SHP77 treated with DMSO at 0.1 percent for 48 hours (cell line): Measurements from ENCODE around the gene ABCD4.
A peak's percentile ranks its signal among the peaks of the same experiment; 100 is the strongest.
"Not testable (repeated sequence)": the region's sequence is repeated elsewhere in the genome, so short reads cannot be mapped to it uniquely, and the experiment has no call there.

ENCODE experiments used
- DNase-seq: peaks from one replicate; lab custom pipeline; 2025; lab: John Stamatoyannopoulos, UW

Gene ABCD4

DNA sequence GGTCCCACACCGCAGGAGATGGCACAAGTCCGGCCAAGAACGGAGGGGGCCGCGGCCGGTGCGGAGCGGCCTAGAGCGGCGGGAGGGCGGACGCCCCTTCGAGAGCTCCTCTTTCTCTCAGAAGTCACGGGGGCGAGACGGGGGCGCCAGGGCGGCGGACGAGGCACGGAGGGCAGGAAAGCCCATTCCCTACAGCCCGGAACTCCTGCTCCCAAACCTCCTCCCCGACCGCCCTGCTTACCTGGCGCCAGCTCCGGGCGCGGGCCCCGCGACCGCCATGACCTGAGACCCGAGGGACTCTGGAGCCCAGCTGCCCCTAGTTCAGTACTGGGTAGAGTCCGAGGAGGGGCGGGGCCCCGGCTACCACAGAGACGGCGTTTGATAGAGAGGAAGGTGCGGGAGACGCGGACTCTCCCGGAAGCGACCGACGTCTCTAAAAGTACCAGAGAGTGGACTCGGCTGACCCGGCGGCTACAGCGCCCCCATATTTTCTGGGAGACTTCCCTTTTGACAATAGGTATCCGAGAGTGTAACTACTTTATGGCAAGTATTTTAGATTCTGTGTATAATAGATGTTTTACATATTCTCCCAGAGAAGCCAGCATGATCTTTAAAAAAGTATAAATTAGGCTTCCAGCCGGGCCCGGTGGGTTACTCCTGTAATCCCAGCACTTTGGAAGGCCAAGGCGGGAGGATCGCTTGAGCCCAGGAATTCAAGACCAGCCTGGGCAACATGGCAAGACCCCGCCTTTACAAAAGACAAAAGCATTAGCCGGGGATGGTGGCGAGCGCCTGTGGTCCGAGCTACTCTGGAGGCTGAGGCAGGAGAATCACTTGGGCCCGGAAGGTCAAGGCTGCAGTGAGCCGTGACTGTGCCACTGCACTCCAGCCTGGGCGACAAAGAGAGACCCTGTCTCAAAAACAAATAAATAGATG lies at the start of gene ABCD4:
Gene ABCD4 (minus strand): TSS at position 301 of the 936 bp plus-strand sequence. CDS start 22 bp downstream, at position 279.
- peak; percentile 93 for DNase-seq

DNA sequence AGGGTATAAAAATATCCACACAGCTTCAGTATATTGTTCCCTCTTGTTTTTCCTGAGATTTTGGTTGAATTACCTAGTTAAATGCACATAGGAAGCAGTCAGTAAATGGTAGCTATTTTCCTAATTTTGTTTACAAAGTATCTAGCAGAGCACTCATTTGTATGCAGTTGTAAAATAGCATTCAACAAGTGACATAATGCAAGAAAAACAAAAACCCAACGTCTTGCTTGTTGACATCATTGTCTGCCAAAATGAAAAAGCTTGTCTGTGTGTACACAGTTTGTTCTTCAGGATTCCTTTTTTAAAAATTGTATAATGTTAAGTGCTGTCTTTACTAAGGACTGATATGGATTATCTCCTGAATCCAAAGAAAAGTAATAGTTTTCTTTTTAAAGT lies 48.2 kb upstream of the ABCD4 start:
- DNase-seq, result no peak

DNA sequence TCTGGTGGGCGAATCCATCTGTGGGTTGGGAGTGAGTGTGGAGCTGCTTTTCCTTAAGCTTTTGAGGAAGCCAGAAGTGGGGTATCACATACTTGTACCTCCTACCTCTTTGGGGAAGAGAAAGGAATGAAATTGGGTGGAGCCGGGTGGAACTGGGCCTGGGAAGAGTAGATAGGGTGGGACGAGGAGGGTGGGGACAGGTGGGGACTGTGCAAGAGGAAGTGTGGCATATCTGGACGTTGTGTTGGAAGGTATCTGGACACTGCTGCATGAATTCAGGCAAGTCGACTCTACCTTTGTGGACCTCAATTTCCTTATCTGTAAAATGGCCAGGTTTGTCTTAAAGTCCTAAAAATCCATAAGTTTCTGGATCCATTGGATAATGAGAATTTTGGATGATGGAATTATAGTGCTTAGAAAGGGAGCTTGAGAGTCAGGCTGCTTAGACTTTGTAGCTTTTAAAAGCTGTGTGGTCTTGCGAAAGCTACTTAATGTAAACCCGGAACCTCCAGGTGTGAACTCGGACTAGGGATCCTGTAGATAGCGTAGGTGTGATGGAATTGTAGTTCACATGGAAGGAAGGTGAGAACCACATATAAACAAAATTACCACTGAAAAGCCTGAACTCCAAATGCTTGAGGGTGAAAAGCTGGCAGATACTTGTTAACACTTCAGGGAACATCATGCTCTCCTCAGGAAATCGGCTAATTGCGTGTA lies 47.6 kb upstream of the ABCD4 start:
- no peak for DNase-seq

DNA sequence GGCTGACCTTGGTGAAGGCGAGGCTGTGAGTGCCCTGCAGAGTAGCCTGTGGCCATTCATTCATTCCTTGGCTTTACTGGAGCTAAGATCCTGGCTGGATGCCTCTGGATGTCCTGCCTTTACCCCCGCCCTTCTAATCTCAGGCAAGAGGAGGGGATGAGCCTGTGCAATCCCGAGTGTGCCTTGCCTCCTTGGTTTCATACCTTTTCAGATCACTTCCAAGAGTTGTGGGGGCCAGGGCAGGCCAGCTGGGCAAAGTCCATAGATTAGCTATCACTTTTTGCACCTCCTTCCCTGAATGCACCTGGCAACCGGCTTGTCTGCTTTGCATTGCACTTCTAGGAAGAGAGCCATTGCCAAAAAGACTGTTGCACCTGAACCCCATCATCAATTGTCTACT lies 47.0 kb upstream of the ABCD4 start:
- DNase-seq, result no peak

DNA sequence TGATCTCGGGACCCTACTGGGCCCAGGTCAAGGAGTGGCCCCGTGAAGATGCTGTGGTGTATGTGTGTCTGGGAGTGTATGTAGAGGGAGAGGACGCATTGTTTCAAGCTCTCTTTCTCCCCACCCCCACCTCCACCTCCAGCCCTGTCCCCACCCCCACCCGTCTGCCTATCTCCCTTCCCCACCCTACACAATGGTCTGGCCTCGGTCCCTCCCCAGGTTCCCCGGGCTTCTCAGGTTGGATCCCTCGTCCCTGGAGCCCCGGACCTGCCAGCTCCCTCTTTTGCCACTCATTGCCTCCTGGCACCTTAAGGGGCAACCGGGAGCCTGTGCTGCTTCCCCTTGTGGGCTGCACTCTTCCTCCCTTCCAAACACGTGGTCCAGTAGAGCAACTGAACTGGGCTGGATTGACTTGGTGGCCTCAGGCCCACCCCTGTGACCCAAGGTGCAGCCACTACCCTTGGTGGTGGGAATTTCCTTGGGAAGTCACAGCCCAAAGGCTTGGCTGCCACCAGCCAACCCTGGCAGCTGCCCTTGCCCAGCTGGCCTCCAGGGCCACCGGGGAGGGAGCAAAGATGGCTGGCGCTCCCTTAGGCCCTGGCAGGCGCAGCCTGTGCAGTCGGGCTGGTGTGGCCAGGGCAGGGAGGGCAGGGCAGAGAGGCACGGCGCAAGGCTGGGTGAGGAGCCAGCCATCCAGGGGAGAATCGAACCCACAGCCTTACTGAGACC lies 46.2 kb upstream of the ABCD4 start:
- no peak for DNase-seq

DNA sequence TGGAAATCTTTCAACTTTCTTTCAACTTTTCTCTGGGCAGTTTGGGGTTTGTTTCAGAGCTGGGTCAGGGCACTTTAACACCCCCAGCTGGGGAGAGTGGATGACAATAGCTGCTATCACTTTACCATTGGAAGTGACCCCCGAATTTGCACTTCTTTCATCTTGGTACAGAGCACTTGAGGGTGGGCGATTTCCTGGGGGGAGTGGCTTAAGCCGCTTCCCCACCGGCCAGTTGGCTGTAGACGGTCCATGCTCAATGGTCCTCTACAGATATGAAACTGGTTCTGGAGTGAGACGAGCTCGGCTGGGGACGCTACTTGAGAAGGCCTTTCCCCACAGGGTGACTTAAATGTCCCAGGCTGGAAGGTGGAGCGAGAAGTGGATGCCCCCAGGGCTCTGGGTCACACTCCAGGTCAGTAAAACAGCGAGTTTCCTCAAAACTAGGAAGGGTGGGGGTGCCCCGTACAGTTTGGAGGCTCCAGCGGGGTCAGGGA lies 45.6 kb upstream of the ABCD4 start, which contains the start of gene VRTN:
Gene VRTN (plus strand): TSS at position 231 of the 494 bp plus-strand sequence. CDS start 8,313 bp downstream, outside the sequence.
- DNase-seq, result no peak

DNA sequence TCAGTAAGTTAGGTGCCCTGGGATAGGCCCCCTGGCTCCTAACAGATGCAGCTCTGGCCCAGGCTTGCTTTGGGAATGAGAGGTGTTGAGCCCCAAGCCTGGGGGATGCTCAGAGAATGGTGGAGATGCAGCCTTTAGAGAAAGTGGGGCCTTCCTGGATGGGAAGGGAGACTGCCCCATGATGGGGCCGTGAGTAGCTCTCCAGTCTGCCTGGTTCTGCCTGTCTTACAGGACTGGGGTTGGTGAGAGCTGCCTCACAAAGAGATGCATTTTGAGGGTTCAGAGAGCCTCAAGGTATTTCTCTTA lies 45.0 kb upstream of the ABCD4 start:
- DNase-seq, result no peak

DNA sequence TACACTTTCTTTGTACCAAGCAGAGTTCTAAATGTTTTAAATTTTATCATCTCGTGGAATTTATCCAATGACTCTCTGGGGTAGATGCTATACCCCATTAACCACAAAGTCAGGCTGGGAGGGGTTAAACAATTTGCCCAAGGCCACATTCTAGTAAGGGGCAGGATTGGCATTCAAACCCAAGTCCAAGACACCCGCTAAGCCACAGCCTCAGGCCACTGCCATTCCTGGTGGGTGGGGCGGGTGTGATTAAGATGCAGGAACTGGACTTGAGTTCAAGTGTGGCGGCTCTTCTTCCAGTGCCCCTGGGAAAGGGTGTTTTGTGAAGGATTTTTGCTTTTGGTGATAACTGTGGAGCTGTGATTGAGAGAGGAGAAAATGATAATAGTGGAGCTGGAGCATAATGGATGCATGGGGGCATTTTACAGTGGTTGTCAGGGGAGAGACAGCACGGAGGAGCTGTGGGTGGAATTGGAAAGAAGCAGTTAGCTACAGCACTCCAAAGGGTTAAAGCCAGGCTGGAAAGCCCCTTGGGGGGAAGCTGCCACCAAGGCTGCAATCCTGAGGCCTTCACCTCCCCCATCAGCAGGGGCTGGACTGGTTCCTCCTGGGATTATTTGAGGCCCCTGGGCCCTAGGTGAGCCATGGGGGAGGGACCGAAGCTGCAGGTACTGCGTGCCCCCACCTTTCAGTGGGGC lies 44.5 kb upstream of the ABCD4 start:
- DNase-seq, result no peak

DNA sequence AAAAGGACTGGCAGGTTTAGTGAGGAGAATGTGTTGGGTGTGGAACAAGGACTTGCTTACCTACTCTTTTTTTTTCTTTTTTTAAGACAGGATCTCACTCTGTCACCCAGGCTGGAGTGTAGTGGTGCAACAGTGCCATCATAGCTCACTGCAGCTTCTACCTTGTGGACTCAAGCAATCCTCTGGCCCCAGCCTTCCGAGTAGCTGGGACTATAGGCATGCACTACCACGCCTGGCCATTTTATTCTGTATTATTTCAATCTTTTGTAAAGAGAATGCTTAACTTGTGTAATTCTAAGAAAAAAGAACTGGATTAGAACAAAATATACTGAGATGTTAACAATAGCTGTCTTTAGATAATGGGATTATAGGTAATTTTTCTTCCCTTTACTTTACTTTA lies 43.6 kb upstream of the ABCD4 start:
- DNase-seq, result no peak

DNA sequence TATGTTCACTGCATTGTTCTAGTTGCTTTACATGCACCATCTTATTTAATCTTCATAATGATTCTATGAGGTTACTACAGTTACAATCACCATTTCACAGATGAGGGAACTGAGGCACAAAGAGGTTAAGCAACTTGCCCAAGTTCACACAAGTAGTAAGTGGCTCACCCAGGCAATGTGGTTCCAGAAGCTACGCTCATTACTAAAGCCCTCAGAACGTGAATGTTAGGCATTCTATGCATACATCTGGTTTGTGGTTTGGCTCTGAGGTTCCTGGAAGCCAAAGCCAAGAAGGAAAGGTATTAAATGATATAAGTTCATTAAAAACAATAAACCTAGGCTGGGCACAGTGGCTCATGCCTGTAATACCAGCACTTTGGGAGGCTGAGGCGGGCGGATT lies 31.2 kb upstream of the ABCD4 start:
- no peak for DNase-seq

DNA sequence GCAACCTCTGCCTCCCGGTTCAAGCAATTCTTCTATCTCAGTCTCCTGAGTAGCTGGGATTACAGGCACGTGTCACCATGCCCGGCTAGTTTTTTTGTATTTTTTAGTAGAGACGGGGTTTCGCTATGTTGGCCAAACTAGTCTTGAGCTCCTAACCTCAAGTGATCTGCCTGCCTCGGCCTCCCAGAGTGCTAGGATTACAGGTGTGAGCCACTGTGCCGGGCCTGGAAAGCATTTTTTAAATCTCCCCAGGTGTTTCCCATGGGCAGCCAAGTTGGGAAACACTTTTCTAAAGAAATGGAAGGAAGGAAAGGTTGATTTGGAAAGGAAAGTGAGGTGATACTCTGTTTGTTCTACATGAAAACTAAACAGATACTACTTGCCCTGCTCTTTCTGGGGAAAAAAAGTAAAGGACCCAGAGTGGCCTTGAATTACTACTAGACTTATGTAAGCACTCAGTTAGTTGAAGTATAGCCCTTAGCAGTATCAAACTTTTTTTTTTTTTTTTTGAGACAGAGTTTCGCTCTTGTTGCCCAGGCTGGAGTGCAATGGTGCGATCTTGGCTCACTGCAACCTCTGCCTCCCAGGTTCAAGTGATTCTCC lies 27.3 kb upstream of the ABCD4 start:
- DNase-seq, result not testable (repeated sequence)

DNA sequence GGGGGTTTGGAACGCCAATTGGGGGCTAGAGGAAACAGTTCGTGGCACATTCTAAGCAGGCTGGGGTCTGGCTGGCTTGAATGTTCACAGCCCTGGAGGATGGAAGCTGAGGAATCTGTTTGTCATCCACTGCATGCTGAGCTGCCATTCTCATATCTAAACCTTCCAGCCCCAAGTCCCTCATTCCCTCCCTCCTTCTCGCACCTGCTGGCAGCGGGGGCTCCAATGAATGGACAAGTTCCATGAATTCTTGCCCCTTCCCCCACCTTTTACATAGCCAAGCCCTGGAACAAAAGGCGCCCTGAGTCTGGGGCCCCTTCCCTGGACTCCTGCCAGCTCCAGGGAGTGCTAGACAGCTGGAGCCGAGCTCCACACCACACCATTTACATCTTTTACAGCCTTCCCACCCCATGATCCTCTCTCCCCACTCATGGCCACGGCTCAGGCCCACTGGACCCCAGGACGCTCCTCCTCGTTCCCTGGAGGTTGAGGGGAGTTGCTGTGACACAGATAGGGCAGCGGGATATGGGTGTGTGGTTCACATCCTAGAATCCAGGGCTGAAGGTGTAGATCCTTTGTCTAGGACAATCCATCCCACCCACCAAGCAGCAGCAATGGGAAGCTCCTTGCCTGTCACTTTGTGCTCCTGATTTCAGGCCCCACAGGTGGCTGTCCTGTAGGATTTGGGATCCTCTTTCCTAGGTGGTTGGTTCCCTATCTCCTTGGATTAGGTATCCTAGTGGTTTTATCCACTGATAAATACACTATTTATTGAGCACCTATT lies 23.8 kb upstream of the ABCD4 start:
- DNase-seq, result peak; percentile 4

DNA sequence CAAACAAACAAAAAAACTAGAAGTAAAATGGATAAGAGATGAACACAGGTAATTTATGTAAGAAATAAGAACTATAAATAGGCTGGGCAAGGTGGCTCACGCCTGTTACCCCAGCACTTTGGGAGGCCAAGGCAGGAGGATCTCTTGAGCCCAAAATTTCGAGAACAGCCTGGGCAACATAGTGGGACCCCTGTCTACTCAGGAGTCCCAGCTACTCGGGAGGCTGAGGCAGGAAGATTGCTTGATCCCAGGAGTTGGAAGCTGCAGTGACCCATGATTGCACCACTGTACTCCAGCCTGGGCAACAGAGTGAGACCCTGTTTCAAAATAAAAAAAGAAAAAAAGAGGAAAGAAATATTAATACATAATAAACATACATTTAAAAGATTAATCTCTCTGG lies 22.7 kb upstream of the ABCD4 start:
- no peak for DNase-seq

DNA sequence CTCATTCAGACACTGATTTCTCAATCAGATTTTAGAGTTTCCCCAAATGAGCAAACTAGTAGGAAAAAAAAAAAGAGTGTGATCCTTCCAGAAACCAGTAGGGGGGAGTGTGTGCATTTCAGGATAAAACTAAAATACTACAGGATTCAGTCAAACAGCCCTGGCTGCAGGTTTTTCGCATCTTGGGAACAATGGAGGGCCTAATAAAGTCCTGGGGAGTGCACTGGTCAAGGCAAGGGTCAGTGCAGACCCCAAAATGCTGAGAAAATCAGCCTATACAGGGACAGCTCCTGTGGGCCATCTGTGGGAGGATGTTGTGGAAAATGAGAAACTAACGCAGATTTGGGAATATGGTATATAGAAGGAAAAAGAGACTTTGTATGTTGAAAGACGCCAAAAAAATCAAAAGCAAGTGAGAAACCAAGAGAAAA lies 22.2 kb upstream of the ABCD4 start:
- DNase-seq, result peak; percentile 0

DNA sequence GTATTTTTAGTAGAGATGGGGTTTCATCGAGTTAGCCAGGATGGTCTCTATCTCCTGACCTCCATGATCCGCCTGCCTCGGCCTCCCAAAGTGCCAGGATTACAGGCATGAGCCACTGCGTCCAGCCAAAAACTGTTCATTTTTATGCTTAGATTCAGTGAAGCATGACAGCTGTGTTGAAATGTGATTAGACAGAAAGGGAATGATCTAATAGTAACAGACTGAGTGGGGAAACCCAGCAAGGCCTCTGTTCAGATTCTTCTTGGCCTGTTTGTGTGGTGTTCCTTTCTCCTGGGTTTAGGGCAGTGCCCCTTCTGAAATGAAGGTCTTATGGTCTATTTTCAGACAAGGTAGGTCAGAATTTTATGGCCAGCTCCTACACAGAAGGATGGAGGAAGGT lies 11.8 kb upstream of the ABCD4 start:
- no peak for DNase-seq

DNA sequence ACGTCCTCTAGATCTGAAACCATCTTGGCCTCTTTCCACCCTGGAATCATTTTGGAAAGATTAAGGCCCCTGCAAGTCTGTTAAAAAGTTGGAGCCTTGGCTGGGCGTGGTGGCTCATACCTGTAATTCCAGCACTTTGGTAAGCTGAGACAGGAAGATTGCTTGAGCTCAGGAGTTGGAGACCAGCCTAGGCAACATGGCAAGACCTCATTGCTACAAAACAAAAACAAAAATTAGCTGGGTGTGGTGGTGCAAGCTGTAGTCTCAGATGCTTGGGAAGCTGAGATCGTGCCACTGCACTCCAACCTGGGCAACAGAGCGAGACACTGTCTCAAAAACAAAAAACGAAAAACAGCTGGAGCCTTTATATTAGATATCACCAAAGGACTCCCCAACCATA lies 10.9 kb upstream of the ABCD4 start:
- no peak for DNase-seq

DNA sequence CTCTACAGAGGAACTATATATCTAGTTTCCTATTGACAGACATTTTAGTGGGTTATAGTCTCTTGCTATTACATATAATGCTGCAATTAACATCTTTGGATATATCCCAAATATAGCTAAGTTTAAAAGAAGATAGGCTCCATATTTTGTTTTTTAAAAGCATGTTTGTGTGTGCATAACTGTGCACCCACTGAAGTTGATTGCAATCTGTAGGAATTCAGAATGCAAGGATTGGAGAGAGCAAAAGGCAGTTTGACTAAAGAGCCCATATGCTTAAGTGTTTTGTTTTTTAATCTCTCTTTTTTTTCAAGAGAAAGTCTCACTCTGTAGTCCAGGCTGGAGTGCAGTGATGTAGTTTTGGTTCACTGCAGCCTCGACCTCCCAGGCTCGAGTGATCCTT lies 9.4 kb upstream of the ABCD4 start:
- no peak for DNase-seq

DNA sequence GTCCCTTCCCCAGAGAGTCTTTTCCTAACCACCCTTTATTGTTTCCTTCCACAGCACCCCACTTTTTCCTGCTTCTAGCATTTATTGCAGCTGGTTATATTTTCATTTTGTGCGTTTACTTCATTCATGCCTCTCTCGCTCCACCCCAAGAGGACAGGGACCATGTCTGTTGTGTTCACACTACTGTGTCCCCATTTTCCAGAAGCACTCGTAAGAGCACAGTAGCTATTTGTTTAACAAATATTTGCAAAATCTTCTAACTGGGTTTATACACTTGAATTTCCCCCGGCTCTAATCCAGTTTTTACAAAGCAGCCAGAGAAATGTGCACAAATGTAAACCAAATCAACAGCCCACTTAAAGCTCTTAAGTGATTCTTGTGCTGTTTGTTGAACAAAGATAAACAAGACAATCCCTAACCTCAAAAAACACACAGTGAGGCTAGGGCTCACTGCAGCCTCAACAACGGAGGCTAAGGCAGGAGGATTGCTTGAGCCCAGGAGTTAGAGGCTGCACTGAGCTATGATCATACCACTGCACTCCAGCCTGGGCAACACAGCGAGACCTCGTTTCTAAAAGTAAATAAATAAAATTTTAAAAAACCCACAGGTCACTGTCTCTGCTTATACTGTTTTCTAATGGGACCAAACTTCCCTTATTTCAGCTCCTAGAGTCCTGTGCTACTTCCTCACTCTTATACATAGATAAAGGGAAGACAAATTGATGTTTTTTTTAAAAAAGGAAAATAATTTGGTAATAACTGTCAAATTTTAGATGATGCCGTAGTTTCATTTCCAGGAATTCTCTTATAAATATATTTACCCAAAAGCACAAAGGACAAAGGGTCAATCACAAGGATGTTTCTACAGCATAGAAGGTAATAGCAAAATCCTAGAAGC lies 6.6 kb upstream of the ABCD4 start:
- DNase-seq, result no peak

DNA sequence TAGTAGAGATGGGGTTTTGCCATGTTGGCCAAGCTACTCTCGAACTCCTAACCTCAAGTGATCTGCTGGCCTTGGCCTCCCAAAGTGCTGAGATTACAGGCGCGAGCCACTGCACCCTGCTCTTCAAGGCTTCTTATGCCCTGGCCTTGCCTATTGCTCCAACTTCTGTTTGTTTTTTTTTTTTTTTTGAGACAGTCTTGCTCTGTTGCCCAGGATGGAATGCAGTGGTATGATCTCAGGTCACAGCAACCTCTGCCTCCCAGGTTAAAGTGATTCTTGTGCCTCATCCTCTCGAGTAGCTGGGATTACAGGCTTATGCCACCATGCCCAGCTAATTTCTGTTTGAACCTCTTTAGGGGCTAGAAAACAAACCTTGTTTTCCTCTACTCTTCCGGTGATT lies 6.0 kb upstream of the ABCD4 start:
- DNase-seq, result no peak
